ENCODE data around the gene CXCR5.

DNA sequence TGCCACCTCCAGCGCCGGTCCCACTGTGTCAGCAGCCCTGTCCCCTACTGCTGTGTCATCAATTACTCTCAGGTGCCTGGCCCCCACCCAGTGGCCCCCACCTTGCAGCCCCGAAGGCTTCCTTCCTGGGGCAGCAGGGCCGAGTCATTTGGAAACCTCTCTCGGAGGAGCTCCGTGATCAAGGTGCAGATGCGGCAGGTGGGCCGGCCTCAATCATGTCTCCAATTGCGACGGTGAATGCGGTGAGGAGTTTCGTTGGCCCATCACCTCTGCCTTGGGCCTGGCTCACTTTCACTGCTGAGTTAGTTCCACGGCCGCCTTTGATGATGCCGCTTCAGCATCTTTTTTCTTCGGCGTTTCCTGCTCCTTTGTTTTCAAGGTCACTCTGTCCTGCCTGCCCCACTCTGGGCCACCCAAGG lies 11.3 kb upstream of the CXCR5 start:
- no peak for TF ChIP-seq POLR2A (IDR thresholded peaks at IDR 0.05)
- TF ChIP-seq, protein P1, sequence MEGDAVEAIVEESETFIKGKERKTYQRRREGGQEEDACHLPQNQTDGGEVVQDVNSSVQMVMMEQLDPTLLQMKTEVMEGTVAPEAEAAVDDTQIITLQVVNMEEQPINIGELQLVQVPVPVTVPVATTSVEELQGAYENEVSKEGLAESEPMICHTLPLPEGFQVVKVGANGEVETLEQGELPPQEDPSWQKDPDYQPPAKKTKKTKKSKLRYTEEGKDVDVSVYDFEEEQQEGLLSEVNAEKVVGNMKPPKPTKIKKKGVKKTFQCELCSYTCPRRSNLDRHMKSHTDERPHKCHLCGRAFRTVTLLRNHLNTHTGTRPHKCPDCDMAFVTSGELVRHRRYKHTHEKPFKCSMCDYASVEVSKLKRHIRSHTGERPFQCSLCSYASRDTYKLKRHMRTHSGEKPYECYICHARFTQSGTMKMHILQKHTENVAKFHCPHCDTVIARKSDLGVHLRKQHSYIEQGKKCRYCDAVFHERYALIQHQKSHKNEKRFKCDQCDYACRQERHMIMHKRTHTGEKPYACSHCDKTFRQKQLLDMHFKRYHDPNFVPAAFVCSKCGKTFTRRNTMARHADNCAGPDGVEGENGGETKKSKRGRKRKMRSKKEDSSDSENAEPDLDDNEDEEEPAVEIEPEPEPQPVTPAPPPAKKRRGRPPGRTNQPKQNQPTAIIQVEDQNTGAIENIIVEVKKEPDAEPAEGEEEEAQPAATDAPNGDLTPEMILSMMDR (IDR thresholded peaks at IDR 0.05), result no peak
